Bronchial epithelial cell (primary cell): ENCODE measurements around the gene MRPL40. TPM values are rescaled to one million over a fixed set of nuclear protein-coding genes. Genes with fewer than 3 reads are reported as not detected.

Source experiments
- DNase-seq: peaks from one replicate; pipeline ENCODE4 v3.0.0-alpha.2; 2010; ENCODE audit warnings: low read depth
- FAIRE-seq: peaks from 2 replicates; lab custom pipeline; 2011; peaks lifted over from hg19 to GRCh38; lab: Jason Lieb, UNC
- H3K27me3 ChIP-seq: 2 replicates; pipeline ENCODE4 v1.5.1; 2011; ENCODE audit warnings: low read length; ENCODE audit not compliant: control insufficient read depth, insufficient read depth
- H3K36me3 ChIP-seq: 2 replicates; pipeline ENCODE4 v1.5.1; 2011; ENCODE audit warnings: low read length; ENCODE audit not compliant: control insufficient read depth, insufficient read depth
- H3K4me3 ChIP-seq: 2 replicates; pipeline ENCODE4 v1.5.1; 2011; ENCODE audit warnings: mild to moderate bottlenecking, low read depth, low read length, control low read depth
- total RNA-seq: library from RNA; depleted of rRNA; stranded (reverse); fragments of >200 nt; gene quantifications from 2 replicates; pipeline ENCODE4 v1.2.1, GENCODE V29; 2014
- TF ChIP-seq, protein P1 (sequence below): IDR thresholded peaks from 2 replicates; pipeline ENCODE4 v1.5.1; 2011; ENCODE audit warnings: mild to moderate bottlenecking, moderate library complexity, low read length, control low read depth, inconsistent platforms; ENCODE audit not compliant: insufficient read depth, severe bottlenecking

Gene MRPL40
- total RNA-seq, 1 donor from 2014 or later, result 60.8 TPM

DNA sequence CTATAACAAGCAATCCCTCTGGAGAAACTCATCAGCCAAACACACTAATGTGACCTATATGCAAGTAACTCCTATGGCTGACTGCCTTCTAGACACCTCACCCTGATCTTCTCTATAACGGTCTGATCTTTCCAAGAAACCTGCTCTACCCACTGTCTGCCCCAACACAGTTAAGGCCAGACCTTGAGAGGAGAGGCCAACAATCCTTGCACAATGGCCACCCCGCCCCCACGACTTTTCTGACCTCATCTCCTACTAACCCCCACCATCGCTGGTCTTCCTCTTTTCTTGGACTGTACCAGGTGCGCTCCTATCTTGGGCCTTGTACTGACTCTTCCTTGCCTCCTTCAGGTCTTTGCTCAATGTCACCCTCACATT, 13.3 kb upstream of the MRPL40 start:
- Histone ChIP-seq H3K27me3 (no peaks in the 10 kb centered on the region), H3K36me3 (no peaks in the 10 kb centered on the region), H3K4me3 (no peak overlapping the region)
- TF ChIP-seq, protein P1, sequence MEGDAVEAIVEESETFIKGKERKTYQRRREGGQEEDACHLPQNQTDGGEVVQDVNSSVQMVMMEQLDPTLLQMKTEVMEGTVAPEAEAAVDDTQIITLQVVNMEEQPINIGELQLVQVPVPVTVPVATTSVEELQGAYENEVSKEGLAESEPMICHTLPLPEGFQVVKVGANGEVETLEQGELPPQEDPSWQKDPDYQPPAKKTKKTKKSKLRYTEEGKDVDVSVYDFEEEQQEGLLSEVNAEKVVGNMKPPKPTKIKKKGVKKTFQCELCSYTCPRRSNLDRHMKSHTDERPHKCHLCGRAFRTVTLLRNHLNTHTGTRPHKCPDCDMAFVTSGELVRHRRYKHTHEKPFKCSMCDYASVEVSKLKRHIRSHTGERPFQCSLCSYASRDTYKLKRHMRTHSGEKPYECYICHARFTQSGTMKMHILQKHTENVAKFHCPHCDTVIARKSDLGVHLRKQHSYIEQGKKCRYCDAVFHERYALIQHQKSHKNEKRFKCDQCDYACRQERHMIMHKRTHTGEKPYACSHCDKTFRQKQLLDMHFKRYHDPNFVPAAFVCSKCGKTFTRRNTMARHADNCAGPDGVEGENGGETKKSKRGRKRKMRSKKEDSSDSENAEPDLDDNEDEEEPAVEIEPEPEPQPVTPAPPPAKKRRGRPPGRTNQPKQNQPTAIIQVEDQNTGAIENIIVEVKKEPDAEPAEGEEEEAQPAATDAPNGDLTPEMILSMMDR, result no peak
- FAIRE-seq, result no peak
- no peak for DNase-seq

DNA sequence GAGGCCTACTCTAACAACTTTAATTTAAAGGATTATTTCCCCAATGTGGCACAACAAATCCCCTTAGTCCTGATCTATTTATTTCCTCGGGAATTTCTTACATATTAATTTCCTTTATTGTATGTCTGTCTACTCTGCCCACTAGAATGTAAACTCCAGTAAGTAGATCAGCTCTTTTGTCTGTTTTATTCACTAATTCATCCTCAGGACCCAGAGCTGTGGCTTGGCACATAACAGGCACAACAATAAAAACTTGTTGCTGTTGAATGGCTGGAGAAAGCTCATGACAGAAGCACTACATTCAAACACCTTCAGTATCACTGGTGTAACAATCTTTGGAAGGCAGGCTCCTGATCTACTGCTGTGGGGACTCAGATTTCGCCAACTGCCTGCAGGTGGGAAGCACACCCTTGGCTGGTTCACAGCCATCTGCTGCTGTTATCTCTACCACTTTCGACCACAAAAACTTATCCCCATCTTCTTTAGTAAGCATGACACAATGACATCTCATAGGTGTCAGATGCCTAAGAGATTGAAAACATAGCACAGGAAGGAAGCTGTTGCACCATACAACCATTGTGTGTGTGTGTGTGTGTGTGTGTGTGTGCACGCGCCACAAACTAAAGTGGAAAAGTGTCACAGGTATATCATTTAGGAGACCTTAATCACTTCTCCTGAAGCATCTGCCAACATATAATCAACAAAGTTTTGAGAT, 12.7 kb upstream of the MRPL40 start:
- FAIRE-seq (no peak), DNase-seq (no peak)
- TF ChIP-seq, protein P1, result no peak

DNA sequence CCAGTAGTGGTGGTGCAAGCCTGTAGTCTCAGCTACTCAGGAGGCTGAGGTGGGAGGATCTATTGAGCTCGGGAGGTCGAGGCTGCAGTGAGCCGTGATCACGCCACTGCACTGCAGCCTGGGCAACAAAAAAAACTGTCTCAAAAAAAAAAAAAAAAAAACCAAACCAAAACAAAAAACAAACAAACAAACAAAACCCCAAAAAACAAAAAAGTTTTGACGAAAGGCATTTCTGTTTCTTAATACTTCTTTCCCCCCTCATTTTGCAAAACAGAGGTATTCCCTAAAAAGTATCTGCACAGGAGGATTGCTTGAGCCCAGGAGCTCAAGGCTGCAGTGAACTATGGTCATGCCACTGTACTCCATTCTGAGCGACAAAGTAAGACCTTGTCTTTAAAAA, 12.0 kb upstream of the MRPL40 start:
- FAIRE-seq, result no peak
- no peak overlapping the region for H3K4me3 ChIP-seq
- TF ChIP-seq, protein P1, result no peak
- no peaks in the 10 kb centered on the region for H3K27me3 ChIP-seq
- peaks cover 2% of the 10 kb centered on the region for H3K36me3 ChIP-seq
- DNase-seq, result no peak

More for the DNA sequence above, 12.7 kb upstream of the MRPL40 start:
- Histone ChIP-seq H3K36me3 (no peaks in the 10 kb centered on the region), H3K27me3 (no peaks in the 10 kb centered on the region), H3K4me3 (no peak overlapping the region)

DNA sequence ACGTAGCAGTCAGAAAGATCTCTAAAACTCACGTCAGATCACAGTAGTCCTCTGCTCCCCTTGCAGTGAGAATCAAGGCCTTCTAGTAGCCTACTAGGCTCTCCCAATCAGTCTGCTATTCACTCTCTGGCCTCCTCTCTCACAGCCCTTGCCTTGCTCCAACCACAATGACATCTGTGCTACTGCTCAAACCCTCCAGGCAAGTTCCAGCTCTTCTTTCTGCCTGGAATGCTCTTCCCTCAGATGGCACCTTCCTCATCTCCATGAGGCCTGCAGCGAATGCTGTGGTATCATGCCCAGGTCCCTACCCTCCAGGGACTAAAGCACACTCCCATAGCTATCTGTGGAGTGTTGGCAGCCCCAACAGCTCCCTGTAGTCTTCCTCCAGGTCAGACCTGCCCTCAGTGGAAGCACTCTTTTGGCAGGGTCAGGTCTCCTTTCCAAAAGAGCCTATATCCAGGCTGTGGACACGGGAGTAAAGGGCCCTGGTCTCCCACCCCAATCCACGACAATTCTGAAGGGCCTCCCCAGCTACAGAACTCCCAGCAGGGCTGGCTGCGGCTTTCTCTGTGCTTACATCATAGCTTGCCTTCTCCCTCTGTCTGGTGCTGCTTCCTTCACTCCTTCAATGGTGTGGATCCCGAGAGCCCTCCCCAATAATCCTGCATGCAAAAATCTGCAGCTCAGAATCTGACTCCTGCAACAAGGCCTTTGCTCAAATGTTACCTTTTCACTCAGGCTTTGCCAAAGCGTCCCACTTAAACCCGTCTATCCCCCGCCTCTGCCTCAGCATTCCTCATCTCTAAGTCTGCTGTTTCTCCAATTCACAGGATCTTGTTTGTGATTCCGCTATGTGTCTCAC, 9.7 kb upstream of the MRPL40 start:
- Histone ChIP-seq H3K4me3 (no peak overlapping the region), H3K36me3 (peaks cover 3% of the 10 kb centered on the region), H3K27me3 (no peaks in the 10 kb centered on the region)
- no peak for DNase-seq
- no peak for FAIRE-seq
- TF ChIP-seq, protein P1, result no peak

DNA sequence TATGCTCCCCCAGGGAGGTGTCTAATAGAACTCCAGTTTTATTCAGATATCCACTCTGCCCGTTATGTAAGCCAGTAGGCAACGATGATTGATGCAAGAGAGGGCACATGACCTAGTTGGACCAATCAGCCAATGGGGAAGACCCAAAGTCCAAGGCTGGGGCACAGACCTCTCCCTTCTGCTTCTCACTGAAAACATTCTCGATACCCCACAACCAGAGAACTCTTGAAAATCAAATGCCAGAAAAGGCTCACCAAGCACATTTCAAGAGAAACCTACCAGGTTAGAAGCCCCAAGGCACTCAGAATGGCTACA, 8.2 kb upstream of the MRPL40 start:
- Histone ChIP-seq H3K36me3 (peaks cover 3% of the 10 kb centered on the region), H3K27me3 (no peaks in the 10 kb centered on the region), H3K4me3 (no peak overlapping the region)
- DNase-seq (no peak), FAIRE-seq (no peak)
- TF ChIP-seq, protein P1, result no peak
